HG02943 (cell line): Measurements from ENCODE around the gene ENTPD5.
"Not testable (repeated sequence)": the region's sequence is repeated elsewhere in the genome, so short reads cannot be mapped to it uniquely, and the experiment has no call there.

Source experiments
- ATAC-seq: cut with Tn5 transposase; IDR thresholded peaks from one replicate; pipeline ENCODE4 v1.9.1; 2021; ENCODE audit warnings: mild to moderate bottlenecking, low read depth, moderate library complexity; ENCODE audit not compliant: unreplicated experiment

ENTPD5 gene

DNA sequence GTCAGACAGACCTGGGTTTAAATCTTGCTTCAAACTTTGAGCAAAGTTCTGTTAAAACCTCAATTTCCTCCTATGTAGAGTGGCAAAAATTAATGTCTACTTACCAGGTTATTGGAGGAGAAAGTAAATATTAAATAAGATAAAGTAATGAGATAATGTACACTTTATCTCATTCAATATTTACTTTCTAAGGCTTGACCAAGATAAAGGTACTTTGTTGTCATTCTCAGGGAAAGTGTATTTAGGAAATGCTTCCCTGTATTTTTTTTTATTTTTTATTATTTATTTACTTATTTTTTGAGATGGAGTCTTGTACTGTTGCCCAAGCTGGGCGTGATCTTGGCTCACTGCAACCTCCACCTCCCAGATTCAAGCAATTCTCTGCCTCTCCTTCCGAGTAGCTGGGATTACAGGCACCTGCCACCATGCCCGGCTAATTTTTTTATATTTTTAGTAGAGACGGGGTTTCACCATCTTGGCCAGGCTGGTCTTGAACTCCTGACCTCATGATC lies 73.9 kb downstream of the ENTPD5 start:
- ATAC-seq, result no peak

DNA sequence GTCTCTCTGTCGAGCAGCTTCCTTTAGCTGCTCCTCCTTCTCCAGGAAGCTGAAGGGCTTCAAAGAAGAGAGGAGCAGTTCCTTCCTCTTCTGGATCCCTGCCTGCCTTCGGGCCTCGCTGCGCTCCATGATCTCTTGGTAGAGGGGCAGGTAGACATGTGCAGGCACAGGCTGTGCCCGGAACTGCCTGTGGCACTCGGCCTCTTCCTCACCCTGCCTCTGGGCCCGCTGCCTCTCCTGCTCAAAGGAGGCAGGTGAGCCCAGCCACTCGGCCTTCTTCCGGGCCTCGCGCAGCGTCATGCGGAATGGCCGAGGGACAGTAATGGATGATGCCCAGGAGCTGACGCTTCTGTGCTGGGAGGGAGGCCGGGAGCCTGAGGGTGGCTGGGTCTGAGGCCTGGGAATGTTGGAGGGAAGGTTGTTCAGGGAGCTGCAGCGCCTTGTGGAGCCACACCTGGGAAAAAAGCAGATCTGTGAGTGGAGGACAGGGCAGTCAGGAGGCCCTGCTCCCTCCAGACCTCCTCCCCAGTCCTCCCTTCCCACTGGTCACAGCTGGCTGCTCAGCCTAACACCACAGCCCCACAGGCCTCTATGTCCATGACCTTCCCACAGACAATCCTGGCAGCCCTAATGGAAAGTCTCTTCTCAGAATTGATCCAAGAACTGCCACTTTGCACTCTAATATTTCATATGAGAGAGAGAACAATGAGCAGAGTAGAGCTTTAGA lies 74.5 kb downstream of the ENTPD5 start:
- no peak for ATAC-seq

DNA sequence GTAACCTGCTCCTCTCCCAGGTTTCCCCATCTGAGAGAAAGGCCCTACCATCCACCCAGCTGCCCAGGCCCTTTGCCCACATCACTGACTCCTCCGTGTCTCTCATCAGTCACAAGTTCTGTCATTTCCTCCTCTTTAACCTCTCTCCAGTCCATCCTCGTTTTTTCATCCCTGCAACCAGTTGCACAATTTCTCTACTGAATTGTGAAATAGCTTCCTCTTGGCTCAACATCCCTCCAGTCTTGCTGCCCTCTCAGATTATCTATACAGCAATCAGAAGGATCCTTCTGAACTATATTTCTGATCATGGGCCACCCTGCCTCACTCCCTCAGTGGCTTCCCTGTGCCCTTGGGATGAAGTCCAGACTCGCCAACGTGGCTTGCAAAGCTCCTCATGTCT lies 76.0 kb downstream of the ENTPD5 start:
- no peak for ATAC-seq

DNA sequence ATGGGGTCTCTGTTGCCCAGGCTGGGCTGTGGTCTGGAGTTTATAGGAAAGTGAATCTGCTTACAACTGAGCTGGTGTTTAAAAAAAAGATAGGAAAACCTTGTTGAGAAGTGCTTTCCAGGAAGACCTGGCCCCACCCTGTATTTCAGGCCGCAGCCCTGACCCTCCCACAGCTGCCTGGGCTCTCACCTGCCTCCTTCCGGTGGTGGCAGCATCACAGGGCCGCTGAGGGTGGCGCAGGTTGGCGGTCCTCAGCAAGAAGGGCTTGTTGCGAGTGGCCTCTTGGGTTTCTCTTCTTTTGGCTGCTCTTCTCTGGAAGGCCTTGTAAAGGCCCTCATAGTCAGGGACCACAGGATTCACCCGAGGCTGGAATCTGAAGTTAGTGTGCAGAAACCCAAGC lies 76.9 kb downstream of the ENTPD5 start:
- ATAC-seq, result no peak

DNA sequence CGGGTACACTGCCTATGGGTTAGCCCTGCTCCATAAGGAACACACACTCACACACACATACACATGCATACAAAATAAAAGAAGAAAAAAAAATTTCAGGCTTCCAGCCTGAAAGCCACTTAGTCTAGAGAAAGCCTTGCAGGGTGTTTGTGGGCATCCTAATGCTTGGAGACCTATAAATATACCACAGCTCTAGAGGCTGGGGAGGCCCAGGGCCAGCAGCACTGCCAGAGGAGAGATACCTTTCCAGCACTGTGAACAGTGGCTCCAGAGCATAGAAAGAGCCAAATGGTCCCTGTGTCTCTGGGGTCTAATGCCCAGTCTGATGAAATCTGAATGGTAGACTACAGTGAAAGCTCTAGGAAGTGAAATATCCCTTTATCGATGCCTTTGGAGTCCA lies 82.1 kb downstream of the ENTPD5 start:
- ATAC-seq, result no peak

- ATAC-seq, result no peak
Measured at GRCh38 chr14:73936548-73936947, 82.5 kb downstream of the ENTPD5 start.

DNA sequence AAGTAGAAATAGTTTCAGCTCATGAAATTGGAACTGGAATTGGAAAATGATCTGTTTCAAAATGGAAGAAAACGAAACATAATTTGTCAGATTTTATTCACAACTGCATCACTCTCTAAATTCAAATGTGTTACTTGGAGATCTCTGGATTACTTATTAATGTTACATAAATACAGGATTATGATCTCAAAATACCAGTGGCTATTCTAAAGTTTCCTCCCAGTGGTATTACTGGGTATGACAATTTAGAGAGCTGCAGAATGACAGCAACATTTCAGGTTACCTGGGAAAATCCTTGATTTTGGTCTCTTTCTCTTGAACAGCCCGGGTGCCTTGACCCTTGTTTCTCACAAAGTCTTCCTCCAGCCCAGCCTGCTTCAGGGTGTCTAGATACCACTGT lies 83.4 kb downstream of the ENTPD5 start:
- ATAC-seq, result no peak

DNA sequence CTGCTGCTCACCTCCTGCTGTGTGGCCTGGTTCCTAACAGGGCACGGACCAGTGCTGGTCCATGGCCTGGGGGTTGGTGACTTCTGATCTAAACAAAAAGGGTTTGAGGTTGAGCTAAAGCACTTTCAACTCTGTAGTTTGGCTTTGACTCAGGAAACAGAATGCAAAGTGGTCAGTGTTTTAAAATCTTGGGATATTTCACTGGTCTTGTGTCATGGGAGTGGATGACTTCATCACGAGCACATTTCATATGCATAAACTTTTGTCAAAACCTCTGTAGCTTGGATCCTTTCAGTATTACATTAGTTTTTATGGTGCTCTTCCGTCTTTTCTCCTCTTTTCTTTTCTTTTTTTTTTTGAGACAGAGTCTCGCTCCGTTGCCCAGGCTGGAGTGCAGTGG lies 94.8 kb downstream of the ENTPD5 start:
- ATAC-seq, result no peak

GRCh38 chr14:73919457-73919856 lies 99.6 kb downstream of the ENTPD5 start:
- ATAC-seq, result not testable (repeated sequence)

GRCh38 chr14:73916324-73916723 lies 102.8 kb downstream of the ENTPD5 start:
- ATAC-seq, result no peak

GRCh38 chr14:73913256-73913655 lies 105.8 kb downstream of the ENTPD5 start:
- ATAC-seq, result no peak

DNA sequence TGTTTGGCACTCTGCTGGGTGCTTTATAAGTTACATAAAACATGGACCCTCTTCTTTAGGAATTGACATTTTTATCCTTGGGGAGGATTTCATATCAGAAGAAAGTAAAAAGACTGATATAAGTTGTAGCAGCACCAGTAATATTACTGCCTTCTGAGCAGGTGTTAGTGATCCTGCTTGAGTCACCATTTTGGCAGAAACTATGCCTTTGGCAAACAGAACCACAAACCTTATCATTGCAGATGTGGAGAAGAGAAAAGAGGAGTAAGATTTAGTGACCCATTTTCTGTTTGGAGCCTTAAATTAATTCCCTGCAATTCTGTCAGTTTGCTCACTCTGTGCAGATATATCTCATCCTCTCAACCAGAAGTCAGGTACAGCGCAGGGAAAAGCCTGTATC lies 109.4 kb downstream of the ENTPD5 start:
- ATAC-seq, result no peak
